ENCODE measurements around the gene TMEM25.
"Not testable (repeated sequence)": the region's sequence is repeated elsewhere in the genome, so short reads cannot be mapped to it uniquely, and the experiment has no call there.

Gene TMEM25

GRCh38 chr11:118532852-118533768 is 2.1 kb downstream of the TMEM25 start:
- DNase-seq, result no peak

GRCh38 chr11:118533769-118534729 is 3.1 kb downstream of the TMEM25 start:
- DNase-seq, result no peak

GRCh38 chr11:118535261-118535660 is 4.3 kb downstream of the TMEM25 start:
- no peak for DNase-seq

GRCh38 chr11:118536726-118537125 is 5.7 kb downstream of the TMEM25 start:
- DNase-seq, result no peak

GRCh38 chr11:118537409-118537980 is 6.5 kb downstream of the TMEM25 start:
- DNase-seq, result no peak

- no peak for DNase-seq
Measured at GRCh38 chr11:118544010-118544646, 13.1 kb downstream of the TMEM25 start.

- DNase-seq, result no peak
Measured at GRCh38 chr11:118544647-118545010, 13.6 kb downstream of the TMEM25 start.

DNA sequence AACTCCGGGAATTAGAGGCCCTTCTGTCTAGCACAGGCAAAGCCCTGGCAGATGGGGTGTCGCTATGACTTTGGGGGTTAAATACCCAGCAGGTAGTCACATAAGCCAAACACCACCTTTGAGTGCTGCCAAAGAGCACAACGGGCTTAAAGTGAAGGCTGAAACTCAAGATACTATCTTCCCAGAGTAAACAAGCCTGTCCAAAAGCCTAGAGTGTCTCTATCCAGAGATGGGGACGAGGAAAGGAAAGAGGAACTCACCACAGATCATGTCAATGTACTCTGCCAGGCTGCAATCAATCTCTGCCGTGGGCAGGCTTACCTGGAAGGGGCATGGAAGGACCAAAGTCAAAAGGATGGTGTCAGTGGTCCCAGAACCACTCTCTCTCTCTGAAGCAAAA is 14.5 kb downstream of the TMEM25 start:
- DNase-seq, result no peak

DNA sequence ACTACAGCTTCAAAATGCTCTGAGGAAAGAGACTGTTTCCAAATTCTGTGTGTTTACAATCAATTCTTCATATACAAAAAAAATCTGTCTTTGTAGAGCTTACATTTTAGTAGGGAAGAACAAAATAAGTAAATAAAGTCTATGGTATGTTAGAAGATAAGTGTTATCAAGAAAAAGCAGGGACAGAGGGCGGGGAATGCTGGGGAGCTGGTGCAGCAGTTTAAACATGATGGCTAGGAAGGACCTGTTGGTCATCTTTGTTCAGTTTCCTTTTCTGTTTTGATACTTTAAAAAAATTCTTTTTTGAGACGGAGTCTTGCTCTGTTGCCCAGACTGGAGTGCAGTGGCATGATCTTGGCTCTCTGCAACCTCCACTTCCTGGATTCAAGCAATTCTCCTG is 16.1 kb downstream of the TMEM25 start:
- DNase-seq, result no peak

DNA sequence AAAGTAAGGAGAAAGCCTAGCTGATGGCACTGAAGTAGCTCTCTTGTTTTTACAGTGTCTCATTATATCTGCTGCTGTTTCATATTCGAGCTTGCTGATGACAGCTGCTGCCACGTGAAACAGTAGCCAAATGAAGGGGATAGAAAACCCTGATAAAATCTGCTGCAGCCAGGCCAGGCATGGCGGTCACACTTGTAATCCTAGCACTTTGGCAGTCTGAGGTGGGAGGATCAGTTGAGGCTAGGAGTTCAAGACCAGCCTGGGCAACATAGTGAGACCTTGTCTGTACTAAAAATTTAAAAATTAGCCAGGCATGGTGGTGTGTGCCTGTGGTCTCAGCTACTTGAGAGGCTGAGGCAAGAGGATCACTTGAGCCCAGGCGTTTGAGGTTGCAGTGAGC is 21.3 kb downstream of the TMEM25 start:
- no peak for DNase-seq

DNA sequence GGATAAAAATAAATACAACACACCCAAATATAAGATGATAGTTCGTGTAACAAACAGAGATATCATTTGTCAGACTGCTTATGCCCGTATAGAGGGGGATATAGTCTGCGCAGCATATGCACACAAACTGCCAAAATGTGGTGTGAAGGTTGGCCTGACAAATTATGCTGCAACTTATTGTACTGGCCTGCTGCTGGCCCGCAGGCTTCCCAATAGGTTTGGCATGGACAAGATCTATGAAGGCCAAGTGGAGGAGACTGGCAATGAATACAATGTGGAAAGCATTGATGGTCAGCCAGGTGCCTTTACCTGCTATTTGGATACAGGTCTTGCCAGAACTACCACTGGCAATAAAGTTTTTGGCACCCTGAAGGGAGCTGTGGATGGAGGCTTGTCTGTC is 29.8 kb downstream of the TMEM25 start:
- DNase-seq, result no peak

DNA sequence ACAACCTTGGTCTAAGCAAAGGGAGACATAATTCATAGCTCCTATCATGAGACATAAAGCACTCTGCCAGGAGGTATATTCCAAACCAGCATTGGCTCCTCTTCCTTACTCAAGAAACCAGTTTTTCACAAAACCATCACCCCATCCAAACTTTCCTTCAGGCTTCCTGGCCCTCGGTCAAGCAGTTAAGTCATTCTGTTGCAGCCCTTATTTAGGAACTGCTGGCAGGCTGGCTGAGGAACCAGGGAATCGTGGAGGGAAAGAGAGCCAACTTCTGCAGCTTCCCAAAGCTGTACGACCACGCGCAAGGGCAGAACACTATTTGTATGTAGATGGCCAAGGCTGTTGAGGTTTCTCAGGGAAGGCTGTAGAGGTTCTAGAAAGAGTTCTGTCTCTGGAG is 34.1 kb downstream of the TMEM25 start:
- no peak for DNase-seq

- DNase-seq, result no peak
Measured at GRCh38 chr11:118569670-118570069, 38.7 kb downstream of the TMEM25 start.

DNA sequence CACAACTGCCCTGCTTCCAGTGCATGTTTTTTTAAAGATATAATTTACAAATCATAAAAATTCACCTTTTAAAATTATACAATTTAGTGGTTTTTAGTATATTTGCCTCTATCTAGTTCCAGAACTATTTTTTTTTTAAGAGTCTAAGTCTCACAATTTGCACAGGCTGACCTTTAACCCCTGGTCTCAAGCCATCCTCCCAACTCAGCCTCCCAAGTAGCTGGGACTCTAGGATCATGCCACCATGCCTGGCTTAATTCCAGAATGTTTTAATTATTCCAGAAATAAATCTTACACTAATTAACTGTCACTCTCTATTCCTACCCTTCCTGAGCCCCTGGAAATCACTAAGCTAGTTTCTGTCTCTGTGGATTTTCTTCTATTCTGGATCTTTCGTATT is 39.8 kb downstream of the TMEM25 start:
- no peak for DNase-seq

GRCh38 chr11:118571701-118572060 is 40.7 kb downstream of the TMEM25 start:
- peak in 1 of 5 experiments; percentile 12 for DNase-seq

DNA sequence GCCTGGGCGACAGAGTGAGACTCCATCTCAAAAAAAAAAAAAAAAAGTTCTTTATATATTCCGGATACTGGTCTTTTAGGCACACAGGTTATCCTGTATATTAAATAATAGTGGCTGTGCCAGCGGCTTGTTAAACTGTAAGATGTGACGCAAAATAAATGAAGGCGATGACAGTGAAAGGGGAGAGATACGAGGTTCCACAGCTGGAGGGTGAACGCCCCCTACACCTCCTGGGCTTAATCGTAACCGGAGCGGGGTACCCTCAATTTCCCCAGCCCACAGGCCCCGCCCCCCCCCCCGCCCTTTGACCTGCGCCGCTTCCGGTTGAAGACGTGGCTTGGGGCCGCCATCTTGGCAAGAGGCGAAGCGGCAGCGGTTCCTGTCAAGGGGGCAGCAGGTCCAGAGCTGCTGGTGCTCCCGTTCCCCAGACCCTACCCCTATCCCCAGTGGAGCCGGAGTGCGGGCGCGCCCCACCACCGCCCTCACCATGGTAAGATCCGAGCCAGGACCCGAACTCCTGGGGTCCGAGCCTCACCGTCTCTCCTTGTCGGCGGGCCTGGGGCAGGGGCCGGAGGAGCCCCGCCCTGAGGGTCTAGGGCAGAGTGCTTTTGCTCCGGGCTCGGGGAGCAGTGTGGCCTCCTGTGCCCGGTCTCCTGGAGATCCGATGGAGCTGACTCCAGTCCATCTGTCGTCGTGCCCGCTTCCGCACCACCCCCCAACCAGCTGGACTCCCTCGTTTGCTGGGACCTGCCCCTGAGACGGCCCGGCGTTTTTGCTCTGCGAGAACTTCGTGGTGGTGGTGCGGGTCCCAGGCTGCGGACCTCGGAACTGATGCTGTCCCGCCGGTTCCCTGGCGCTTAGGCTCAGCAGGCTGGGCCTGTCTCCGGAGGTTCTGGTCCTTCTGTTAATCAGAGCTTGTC is 41.3 kb downstream of the TMEM25 start, which contains the start of gene ARCN1:
TSS of gene ARCN1 (plus strand) at position 349 of the 920 bp plus-strand sequence. CDS start at position 488, 139 bp downstream.
- peak; percentile 48 to 88 (median 72) for DNase-seq

DNA sequence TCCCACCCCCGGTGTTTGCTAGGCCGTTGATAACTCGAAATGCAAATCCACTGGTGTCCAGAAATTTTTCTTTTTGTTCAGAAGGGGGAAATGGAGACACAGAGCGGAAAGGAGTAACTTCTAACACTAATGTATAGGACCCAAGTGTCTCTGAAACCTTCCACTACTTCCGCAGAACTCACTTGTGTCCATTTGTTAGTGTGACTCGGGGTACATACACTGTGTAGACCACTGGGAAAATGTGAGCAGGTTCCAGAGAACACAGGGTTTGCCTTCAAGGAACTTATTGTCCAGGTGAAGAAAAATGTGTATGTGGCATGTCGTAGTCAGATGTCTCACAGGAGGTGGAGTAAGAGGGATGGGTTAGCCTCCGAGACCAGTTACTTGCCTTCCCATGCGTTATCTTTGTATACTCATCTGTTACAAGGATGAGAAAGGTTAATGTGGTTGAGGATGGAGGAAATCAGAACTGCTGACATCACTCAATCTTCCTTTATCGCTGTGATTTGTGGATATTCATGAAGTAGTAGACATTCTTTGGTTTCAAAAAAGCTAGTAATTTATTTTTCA is 42.1 kb downstream of the TMEM25 start:
- peak in 3 of 5 experiments; percentile 15 to 82 (median 38) for DNase-seq

DNA sequence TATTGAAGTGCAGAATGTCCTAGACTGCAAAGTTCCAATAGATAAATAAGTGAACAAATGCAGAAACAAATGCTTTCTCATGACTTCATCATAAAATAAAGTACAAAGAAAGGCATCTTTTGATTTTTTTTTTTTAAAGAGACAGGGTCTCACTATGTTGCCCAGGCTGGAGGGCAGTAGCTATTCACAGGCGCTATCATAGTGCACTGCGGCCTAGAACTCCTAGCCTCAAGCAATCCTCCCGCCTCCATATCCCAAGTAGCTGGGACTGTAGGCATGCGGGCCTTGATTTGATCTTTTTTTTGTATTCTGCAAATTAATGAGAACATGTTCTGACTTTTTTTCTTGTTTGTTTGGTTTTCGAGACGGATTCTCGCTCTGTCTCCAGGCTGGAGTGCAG is 43.6 kb downstream of the TMEM25 start:
- DNase-seq, result no peak

DNA sequence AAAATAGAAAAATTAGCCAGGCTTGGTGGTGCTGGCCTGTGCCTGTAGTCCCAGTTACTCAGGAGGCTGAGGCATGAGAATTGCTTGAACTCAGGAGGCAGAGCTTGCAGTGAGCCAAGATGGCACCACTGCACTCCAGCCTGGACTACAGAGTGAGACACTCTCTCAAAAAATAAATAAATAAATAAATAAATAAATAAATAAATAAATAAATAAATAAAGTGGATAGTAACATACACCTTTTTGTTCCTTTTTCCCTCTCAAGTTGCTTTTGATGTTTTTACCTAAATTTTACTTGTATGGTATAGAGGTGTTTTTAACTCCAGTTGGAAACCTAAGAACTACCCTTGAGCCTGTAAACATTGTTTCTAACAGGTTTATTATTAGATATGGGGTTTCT is 47.0 kb downstream of the TMEM25 start:
- DNase-seq, result not testable (repeated sequence)

- DNase-seq, result no peak
Measured at GRCh38 chr11:118581057-118581456, 50.1 kb downstream of the TMEM25 start.
